GM18520 (cell line): ENCODE results near the gene AGAP2.

Experiments
- ATAC-seq: cut with Tn5 transposase; IDR thresholded peaks from one replicate; pipeline ENCODE4 v1.9.1; 2021; ENCODE audit not compliant: unreplicated experiment

Gene AGAP2

DNA sequence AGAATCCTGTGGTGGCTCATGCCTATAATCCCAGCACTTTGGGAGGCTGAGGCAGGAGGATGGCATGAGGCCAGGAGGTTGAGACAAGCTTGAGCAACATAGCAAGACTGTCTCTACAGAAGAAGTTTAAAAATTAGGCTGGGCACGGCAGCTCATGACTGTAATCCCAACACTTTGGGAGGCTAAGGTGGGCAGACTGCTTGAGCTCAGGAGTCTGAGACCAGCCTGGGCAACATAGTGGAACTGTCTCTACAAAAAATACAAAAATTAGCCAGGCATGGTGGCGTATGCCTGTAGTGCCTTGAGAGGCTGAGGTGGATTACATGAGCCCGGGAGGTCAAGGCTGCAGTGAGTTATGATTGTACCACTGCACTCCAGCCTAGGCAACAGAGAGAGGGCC lies 29.3 kb upstream of the AGAP2 start:
- ATAC-seq, result no peak

DNA sequence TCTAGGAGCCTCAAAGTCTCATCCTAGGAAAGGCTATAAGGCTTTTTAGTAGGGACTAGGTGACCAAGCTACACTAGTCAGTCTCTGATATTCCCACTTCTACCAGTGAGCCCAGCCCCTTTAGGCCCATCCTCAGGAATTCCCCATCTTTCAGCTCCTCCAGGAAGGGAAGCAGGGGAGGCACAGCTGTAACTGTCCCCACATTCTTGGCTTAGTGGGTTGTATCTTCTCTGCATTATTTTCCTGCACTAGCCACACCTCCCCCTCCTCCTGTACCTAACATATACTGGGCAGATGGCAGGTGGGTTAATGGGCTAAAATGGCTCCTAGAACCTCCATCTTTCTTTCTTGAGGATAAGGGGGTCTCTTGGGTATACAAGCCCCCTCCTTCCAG lies 28.8 kb upstream of the AGAP2 start:
- no peak for ATAC-seq

DNA sequence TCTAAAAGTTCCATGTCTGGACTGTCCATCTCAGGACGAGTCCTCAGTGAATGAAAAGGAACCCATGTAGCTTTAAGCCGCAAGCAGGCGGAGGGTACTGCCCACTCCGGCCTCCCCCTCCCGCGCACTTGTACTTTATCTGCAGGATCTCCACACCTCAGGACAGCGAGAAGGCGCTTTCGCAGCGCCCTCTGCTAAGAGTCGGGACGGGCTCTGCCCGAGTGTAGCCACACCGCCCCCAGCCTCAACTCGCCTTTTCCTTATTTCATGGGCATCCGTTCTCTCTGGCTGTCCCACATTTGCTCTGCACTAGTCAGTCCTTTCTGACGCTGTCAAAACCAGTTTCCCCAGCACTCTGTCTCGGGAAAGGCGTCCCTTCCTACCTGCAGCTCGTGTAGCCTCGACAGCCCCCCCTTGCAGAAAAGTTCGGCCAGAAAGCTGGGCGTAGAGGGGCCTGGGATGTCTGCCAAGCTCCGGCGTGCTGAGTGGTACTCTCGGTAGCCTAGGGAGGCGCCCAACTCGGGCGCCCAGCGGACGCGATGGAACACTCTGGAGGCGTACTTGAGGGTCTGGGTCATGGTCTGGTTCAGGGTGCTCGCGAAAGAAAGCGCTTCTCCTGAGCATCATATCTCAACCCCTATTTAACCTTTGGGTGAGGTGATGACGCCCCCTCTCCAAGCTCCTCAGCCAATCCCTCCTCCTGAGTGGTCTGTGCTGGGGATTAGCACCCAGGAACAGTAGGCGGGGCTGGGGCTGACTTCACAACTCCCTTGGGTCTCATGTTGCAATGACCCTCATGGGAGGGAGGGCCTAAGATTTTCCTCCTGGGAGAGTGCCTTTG lies 28.1 kb upstream of the AGAP2 start, which contains the start of gene CYP27B1:
CYP27B1 (minus strand) TSS at position 615 of the 841 bp plus-strand sequence; CDS start at position 578, 37 bp downstream.
- ATAC-seq, result no peak

- ATAC-seq, result no peak
Measured at GRCh38 chr12:57765698-57766463, 27.3 kb upstream of the AGAP2 start.

DNA sequence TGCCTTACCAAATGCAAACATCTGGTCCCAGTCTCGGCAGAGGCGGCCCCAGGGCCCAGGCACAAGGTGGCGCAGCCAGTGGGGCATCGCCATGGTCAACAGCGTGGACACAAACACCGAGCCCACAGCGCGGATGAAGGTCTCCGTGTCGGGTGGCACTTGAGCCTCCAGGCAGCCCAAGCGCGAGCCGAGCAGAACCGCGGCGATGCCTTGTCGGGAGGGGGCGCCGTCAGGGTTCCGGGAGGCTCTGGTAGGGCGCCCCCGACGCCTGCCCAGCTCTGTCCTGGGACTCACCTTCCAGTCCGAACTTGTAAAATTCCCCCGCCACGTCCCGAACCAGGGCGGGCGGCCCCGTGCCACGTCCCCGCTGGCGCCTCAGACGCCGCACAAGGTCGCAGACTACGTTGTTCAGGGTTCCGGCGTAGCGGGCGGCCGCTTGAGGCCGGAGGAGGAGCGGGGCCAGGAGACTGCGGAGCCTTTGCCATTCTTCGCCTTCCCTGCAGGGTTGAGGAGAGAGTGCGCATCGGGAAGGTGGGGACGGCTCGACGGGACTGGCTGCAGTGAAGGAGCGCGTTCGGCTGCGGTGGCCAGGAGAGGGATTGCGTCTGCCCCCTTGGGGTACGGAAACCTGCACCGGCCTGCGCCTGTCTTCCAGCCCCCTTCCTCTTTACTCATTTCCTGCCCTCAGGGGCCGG lies 26.6 kb upstream of the AGAP2 start:
- no peak for ATAC-seq

GRCh38 chr12:57764662-57765002 lies 26.1 kb upstream of the AGAP2 start:
- ATAC-seq, result no peak

DNA sequence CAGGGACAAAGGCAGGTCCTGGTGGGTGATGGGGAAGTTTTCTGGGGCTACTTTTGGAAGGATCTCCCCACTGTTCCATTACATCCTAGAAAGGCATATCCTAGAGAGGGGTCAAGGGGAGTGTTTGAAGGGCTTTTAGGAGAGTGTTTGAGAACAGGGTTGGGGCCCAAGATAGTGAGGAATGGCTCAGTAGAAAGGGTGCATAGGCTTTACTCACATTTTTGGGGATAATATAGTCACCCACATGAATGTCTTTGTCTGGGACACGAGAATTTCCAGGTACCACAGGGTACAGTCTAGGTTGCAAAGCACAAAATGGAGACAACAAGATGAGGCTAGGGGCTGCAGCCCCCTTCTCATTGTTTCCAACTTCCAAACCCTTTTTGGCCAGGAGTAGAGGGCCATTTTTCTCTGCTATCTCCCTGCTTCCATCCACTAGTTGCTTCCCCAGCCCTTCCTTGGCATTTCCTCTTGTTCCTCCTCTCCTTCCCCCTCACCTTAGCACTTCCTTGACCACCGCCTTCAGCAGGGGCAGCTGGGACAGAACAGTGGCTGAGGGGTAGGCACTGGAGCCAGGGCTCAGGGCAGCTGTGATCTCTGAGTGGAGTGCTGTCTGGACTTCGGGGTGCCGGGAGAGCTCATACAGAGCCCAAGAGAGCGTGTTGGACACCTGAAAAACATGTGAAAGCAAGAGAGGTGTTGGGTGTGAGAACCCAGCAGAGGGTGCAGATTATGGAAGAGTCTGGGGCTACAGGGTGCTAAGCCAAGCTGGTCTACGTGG lies 25.5 kb upstream of the AGAP2 start:
- ATAC-seq, result no peak

DNA sequence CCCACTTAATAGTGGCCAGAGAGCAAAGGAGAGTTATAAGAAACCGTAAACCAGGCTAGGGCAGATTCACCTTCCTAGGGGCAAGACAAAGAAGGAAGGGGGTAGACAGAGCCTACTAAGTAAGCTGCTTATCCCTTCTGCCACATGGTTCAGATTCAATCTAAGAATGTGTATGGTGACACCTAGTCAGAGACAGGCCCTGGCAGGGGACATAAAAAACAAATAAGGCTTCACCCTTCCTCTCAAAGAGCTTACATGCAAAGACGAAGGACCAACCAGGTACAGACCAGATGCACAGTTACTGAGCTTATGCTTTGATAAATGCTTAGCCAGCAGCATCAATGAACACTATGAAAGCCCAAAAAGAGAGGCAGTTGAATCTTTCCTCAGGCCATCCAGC lies 23.9 kb upstream of the AGAP2 start:
- no peak for ATAC-seq

DNA sequence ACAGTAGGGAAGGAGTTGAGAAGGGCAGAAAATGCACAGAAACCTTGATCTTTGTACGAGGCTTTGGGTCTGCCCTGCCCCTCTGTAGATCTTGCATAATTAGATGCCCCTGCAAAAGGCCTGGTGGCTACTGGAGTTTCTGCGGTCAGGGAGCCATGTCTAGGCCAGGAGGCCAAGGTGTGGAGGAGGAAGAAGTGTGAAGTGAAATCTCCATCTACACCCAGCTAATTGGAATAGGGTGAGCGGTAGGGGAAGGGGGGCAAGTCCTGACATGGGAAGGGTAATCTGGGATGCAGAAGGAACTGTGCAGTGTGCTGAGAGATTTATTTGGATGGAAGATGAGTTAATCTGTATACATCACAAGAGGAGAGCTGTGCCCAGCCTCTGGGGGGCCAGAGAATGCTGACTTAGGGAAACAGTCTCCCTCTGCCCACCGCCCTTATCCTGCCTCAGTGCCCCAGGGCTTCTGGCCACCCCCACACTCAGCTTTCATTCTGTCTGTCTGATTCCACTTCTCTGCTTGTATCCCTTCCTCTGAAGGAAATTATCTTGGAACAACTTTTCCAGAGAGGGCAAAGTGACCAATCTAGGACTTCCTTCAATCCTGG lies 23.0 kb upstream of the AGAP2 start:
- no peak for ATAC-seq

DNA sequence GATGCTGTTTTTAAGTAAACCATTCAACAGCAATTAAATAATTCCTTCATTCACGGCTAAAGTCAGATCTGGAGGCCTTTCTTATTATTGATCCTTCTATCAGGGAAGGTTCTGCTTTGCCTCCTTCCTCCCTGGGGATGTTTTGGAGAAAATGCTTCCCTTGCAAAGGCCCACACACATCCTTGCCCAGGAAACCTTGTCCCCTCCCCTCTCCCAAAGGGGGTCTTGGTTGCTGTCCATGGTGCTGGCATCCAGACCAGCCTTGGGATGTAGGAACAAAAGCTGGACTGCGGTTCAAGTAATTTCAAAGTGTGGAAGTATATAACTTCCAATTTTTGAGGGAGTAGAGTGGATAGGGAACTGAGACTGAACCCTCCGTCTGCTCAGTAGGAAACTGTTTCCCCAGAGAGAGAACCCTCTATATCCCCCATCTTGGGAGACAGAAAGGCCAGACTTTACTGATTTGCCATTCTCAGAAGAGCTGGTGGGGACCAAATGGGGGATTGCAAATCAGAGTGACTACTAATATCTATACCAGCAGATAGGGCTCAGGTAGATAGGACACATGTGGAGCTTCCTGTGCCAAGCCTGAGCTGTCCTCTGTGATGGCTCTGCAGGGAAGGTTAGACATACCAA lies 21.9 kb upstream of the AGAP2 start:
- ATAC-seq, result no peak

DNA sequence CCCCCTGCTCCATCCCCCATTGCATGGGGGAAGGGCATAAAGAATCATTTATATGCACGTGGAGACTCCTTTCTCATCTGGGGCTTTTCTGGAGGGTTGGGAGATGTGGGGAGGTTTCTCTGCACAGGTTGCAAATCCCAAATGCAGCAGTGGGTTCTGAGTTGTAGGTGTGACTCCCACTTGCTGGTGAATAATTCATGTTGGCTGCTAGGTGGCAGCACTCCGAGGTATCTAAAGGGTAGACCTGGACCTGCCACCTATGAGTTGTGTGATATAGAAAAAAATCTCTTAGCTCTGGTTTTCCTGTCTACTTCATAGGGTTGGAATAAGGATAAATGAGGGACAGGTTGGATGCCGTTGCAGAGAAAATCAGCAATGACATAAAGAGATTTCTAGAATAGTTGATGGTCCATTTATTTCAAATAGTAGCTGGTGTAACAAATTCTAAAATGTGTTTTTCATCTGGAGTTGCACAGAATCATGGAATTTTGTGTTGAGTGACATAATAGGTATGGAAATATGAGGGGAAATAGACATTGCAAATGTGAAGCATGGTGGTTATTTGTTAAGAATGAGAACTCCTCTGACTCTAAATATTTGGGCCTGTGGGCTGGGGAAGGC lies 20.9 kb upstream of the AGAP2 start:
- ATAC-seq, result no peak

DNA sequence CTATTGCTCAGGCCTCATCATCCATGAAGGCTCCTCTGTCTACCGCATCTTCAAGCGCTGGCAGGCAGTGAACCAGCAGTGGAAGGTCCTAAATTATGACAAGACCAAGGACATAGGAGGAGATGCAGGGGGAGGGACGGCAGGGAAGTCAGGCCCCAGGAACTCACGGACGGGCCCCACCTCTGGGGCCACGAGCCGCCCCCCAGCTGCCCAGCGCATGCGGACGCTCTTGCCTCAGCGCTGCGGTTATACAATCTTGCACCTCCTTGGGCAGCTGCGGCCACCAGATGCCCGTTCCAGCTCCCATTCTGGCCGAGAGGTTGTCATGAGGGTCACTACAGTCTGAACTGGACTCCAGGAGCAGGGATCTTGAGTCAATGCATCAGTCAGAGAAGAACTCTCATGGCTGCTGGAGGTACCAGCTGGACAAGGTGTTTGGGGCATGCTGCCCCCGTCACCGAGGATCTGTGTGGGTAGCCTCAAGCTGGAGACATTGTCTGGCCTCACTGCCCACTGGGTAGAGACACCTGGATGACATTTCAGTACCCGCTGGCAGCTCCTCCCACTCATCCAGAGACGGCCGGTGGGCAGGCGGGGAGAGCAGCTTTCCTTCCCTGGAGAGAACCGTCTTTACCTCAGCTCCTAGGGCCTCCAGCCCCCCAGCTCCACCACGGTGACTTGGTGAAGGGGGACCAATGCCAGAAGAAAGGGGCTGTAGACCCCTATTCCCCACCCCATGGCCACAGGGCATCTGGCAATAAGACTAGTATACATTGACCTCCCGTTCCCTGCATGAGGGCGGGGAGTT lies 20.2 kb upstream of the AGAP2 start:
- ATAC-seq, result no peak

DNA sequence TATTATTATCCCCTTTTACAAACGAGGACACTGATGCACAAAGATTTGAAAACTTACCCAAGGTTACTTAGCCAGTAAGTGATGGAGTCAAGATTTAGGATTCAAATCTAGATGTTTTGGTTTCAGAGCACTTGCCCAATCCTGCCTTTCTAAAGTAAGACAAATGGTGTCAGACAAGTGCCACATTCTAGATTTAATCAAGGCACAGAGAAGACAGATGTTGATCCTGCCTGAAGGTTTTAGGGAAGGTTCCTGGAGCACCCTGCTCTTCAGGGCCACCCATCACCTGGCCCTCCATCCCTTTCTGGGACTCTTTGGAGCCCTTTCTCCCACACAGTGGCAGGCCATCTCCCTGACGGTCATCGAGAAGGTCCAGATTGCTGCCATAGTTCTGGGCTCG lies 19.2 kb upstream of the AGAP2 start:
- ATAC-seq, result no peak

DNA sequence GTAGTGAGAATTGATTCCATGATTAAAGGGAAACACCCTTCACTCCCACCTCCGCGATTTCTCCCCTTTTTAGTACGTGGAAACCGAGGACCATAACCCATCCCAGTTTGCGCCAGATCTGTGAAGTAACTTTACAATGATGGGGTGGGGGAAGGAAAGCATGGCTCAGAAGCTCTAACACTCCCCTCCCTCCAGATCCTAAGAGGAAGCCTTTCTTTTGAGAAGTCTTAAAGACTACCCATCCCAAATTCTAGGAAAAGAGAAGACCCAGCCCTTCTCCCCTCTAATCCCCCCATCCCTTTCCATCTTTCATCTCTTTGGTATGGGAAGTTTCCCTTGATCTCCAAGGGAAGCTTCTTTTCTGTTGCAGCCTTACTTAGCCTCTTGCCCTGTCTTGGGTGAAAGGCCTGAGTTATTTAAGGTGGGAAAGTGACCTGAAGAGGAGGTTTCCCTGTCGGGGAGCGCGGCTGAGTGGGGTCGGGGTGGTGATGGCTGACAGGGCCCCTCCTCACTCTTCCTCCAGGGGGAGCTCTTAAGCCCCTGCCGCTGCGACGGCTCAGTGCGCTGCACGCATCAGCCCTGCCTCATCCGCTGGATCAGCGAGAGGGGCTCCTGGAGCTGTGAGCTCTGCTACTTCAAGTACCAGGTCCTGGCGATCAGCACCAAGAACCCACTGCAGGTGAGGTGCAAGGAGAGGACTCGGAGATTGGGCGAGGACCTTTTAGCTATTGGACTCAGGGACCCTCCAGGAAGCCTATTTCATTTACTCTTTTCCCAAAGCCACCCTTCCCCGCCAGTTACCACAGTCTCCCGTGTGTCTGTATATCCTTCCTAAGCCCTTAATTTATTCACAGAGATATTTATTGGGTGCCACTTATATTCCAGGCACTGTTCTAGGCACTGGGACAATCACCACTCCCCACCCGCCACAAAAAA lies 18.1 kb upstream of the AGAP2 start:
- ATAC-seq, result no peak

DNA sequence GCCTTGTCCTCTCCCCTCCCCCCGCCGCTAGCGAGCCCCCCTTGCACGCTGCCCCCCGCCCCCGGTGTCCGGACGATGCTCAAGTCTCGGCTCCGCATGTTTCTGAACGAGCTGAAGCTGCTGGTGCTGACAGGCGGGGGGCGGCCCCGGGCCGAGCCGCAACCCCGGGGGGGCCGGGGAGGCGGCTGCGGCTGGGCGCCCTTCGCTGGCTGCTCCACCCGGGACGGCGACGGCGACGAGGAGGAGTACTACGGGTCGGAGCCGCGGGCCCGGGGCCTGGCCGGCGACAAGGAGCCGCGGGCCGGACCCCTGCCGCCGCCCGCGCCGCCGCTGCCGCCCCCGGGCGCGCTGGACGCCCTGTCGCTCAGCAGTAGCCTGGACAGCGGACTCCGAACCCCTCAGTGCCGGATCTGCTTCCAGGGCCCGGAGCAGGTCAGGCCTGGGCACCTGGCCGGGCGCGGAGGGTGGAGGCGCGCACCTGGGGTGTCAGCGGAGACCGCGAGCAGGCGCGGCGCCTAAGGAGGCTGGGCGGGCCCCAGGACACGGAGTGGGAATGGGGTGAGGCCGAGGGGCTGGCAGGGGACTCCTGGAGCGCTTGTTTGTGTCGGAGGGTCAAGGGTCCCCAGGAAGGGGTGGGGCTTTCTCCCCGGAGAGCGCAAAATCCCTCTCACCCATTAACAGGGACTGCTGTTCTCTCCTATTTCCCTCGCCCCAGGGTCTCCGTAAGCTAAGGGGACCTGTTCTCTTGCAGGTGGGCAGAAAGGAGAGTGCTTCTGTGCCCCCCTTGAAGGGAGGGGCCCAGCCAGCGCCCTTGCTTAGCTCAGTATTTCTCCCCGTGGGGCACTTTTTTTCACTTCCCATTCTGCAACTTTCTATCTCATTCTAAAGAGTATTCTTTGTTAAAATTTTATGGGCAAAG lies 17.2 kb upstream of the AGAP2 start:
- no peak for ATAC-seq

DNA sequence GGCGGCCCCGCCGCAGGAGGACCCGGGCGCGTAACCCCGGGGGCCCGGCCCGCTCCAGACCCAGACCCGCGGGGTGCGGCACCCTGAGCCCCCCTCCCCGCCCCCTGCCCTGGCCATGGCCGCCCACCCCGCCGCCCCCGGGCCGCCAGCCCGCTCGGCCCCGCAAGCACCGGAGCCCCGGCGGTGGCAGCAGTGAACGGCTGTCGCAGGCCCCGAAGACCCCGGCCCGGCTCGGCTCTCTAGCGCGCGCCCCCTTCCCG lies 16.6 kb upstream of the AGAP2 start:
- no peak for ATAC-seq
